ENCODE measurements around the gene HDAC9. TPM values are rescaled to one million over a fixed set of nuclear protein-coding genes. Genes with fewer than 3 reads are reported as not detected.

The HDAC9 gene
- total RNA-seq, 1 experiment from 2014 or later, result 4.3 TPM

DNA sequence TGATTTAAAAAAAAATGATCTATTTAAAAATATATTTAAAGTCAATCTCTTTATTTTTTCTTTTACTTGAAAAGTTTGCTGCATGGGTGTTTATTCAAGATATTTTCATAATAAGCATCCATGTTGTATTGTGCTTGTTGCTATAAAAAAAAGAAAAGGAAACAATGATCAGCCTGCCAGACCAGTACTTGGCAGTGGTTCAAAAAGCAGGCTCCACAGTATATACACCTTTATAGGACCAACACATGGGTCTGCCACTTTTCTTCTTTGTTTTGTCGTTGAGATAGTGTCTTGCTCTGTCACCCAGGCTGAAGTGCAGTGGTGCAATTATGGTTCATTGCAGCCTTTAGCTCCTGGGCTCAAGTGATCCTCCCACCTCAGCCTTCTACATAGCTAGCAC is 393.9 kb downstream of the HDAC9 start:
- TF ChIP-seq, protein P1, sequence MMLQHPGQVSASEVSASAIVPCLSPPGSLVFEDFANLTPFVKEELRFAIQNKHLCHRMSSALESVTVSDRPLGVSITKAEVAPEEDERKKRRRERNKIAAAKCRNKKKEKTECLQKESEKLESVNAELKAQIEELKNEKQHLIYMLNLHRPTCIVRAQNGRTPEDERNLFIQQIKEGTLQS (IDR thresholded peaks at IDR 0.05), result no peak
- TF ChIP-seq TCF7L2 (IDR thresholded peaks at IDR 0.05; ENCODE audit: borderline replicate concordance, extremely low read depth, insufficient read depth, insufficient read length) (no peak), SIN3A (IDR thresholded peaks at IDR 0.05; ENCODE audit: low read depth) (no peak), RAD21 (IDR thresholded peaks at IDR 0.05; ENCODE audit: low read depth) (no peak), CEBPB (IDR thresholded peaks at IDR 0.05; ENCODE audit: low read depth) (no peak), YY1 (IDR thresholded peaks at IDR 0.05; ENCODE audit: extremely low read depth, insufficient replicate concordance, low read depth, low read length) (no peak), JUND (IDR thresholded peaks at IDR 0.05) (no peak), MAX (IDR thresholded peaks at IDR 0.05) (no peak), CBX3 (IDR thresholded peaks at IDR 0.05; ENCODE audit: low read depth) (no peak), ZFX (IDR thresholded peaks at IDR 0.05) (no peak), EZH2 (IDR thresholded peaks at IDR 0.05) (no peak), SRF (IDR thresholded peaks at IDR 0.05; ENCODE audit: low read depth) (no peak), EGR1 (IDR thresholded peaks at IDR 0.05; ENCODE audit: low read depth) (no peak), ELF1 (IDR thresholded peaks at IDR 0.05; ENCODE audit: borderline replicate concordance, low read depth) (no peak), SP1 (IDR thresholded peaks at IDR 0.05; ENCODE audit: low read depth) (no peak)
- TF ChIP-seq, protein P2, sequence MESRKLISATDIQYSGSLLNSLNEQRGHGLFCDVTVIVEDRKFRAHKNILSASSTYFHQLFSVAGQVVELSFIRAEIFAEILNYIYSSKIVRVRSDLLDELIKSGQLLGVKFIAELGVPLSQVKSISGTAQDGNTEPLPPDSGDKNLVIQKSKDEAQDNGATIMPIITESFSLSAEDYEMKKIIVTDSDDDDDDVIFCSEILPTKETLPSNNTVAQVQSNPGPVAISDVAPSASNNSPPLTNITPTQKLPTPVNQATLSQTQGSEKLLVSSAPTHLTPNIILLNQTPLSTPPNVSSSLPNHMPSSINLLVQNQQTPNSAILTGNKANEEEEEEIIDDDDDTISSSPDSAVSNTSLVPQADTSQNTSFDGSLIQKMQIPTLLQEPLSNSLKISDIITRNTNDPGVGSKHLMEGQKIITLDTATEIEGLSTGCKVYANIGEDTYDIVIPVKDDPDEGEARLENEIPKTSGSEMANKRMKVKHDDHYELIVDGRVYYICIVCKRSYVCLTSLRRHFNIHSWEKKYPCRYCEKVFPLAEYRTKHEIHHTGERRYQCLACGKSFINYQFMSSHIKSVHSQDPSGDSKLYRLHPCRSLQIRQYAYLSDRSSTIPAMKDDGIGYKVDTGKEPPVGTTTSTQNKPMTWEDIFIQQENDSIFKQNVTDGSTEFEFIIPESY (IDR thresholded peaks at IDR 0.05; ENCODE audit: extremely low read depth, insufficient replicate concordance, low read length), result no peak
- TF ChIP-seq, protein P3, sequence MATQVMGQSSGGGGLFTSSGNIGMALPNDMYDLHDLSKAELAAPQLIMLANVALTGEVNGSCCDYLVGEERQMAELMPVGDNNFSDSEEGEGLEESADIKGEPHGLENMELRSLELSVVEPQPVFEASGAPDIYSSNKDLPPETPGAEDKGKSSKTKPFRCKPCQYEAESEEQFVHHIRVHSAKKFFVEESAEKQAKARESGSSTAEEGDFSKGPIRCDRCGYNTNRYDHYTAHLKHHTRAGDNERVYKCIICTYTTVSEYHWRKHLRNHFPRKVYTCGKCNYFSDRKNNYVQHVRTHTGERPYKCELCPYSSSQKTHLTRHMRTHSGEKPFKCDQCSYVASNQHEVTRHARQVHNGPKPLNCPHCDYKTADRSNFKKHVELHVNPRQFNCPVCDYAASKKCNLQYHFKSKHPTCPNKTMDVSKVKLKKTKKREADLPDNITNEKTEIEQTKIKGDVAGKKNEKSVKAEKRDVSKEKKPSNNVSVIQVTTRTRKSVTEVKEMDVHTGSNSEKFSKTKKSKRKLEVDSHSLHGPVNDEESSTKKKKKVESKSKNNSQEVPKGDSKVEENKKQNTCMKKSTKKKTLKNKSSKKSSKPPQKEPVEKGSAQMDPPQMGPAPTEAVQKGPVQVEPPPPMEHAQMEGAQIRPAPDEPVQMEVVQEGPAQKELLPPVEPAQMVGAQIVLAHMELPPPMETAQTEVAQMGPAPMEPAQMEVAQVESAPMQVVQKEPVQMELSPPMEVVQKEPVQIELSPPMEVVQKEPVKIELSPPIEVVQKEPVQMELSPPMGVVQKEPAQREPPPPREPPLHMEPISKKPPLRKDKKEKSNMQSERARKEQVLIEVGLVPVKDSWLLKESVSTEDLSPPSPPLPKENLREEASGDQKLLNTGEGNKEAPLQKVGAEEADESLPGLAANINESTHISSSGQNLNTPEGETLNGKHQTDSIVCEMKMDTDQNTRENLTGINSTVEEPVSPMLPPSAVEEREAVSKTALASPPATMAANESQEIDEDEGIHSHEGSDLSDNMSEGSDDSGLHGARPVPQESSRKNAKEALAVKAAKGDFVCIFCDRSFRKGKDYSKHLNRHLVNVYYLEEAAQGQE (IDR thresholded peaks at IDR 0.05; ENCODE audit: low read depth), result no peak
- H3K79me2 ChIP-seq (ENCODE audit: insufficient read depth, low read length), result no peaks in the 10 kb centered on the region
- DNase-seq (ENCODE audit: low read depth, low spot score), result no peak
- H3K4me2 ChIP-seq (ENCODE audit: low read length), result no peak overlapping the region
- H3K27me3 ChIP-seq (ENCODE audit: insufficient read depth, low read length), result no peaks in the 10 kb centered on the region
- H3K4me3 ChIP-seq (replicated peaks in 1 of 2; ENCODE audit: low read depth in 1 of 2, low read length in 2 of 2), result no peak overlapping the region
- no peak overlapping the region for H3K27ac ChIP-seq (ENCODE audit: low read depth, low read length)
- POLR2A ChIA-PET, result no interaction called here
- peaks cover 0 to 11% of the 10 kb centered on the region in 2 experiments; a peak in 1 of 4 replicates for H3K4me1 ChIP-seq (ENCODE audit: control insufficient read depth in 1 of 2, insufficient read depth in 2 of 2, low read length in 2 of 2)
- no TSS peak for BruUV-seq (replicated peaks)
- H2AFZ ChIP-seq (ENCODE audit: low read depth, low read length, poor library complexity, severe bottlenecking), result no peak overlapping the region
- H3K9me2 ChIP-seq (ENCODE audit: insufficient read depth), result no peaks in the 10 kb centered on the region
- CTCF ChIA-PET, result no interaction called here
- intact Hi-C loops (cut with micrococcal nuclease), result no loop called here
- no peak overlapping the region for H3K9ac ChIP-seq (ENCODE audit: low read length)
- H3K9me3 ChIP-seq (ENCODE audit: control insufficient read depth in 1 of 2, insufficient read depth in 1 of 2, low read depth in 1 of 2, low read length in 2 of 2), result no peaks in the 10 kb centered on the region
- RAD21 ChIA-PET (ENCODE audit: low non-redundant PET in 1 of 2, low total read pairs in 2 of 2, uncharacterized antibody in 2 of 2, unreplicated experiment in 2 of 2), result no interaction called here
- H3K36me3 ChIP-seq (ENCODE audit: control insufficient read depth in 1 of 2, insufficient read depth in 2 of 2, low read length in 2 of 2), result no peaks in the 10 kb centered on the region
- H4K20me1 ChIP-seq (ENCODE audit: insufficient read depth), result no peaks in the 10 kb centered on the region
- ATAC-seq, result no peak
